ENCODE results near the gene LRP8.

GRCh38 chr1:53335661-53336060, 7.8 kb upstream of the LRP8 start:
- no peak for TF ChIP-seq CTCF (IDR thresholded peaks at IDR 0.05)
- no peak for TF ChIP-seq POLR2A (IDR thresholded peaks at IDR 0.05)
